Measurements from ENCODE around the gene COL4A1.

The COL4A1 gene

GRCh38 chr13:110228936-110229904 lies 77.7 kb downstream of the COL4A1 start:
- H3K9ac ChIP-seq (ENCODE audit: low read depth, low read length, poor library complexity, severe bottlenecking) = no peak overlapping the region
- H2AFZ ChIP-seq (ENCODE audit: low read length) = no peak overlapping the region
- H3K4me1 ChIP-seq (ENCODE audit: insufficient read depth, low read length, poor library complexity, severe bottlenecking) = no peaks in the 10 kb centered on the region
- H3F3A ChIP-seq (ENCODE audit: low read depth) = no peaks in the 10 kb centered on the region
- H3K4me3 ChIP-seq (ENCODE audit: low read length, poor library complexity, severe bottlenecking) = no peak overlapping the region
- H4K20me1 ChIP-seq (ENCODE audit: insufficient read depth, low read length, poor library complexity, severe bottlenecking) = no peaks in the 10 kb centered on the region
- no peaks in the 10 kb centered on the region for H3K27me3 ChIP-seq (ENCODE audit: insufficient read depth, low read length, poor library complexity, severe bottlenecking)
- no peaks in the 10 kb centered on the region for H3K9me3 ChIP-seq (ENCODE audit: insufficient read depth, low read depth, low read length)
- no peaks in the 10 kb centered on the region for H3K79me2 ChIP-seq (ENCODE audit: insufficient read depth, low read length)
- H3K36me3 ChIP-seq (ENCODE audit: insufficient read depth, low read length) = no peaks in the 10 kb centered on the region
- no peaks in the 10 kb centered on the region for H3K9me2 ChIP-seq (replicated peaks; ENCODE audit: low read depth, low read length)
- TF ChIP-seq CTCF (conservative IDR thresholded peaks at IDR 0.05; ENCODE audit: low read length) (no peak), EZH2phosphoT487 (IDR thresholded peaks at IDR 0.05; ENCODE audit: borderline replicate concordance) (no peak)
- H3K4me2 ChIP-seq (ENCODE audit: low read depth, low read length, poor library complexity, severe bottlenecking) = no peak overlapping the region

- Histone ChIP-seq H3K4me3 (ENCODE audit: low read length, poor library complexity, severe bottlenecking) (no peak overlapping the region), H4K20me1 (ENCODE audit: insufficient read depth, low read length, poor library complexity, severe bottlenecking) (no peaks in the 10 kb centered on the region), H3K4me2 (ENCODE audit: low read depth, low read length, poor library complexity, severe bottlenecking) (no peak overlapping the region), H3K79me2 (ENCODE audit: insufficient read depth, low read length) (no peaks in the 10 kb centered on the region), H3K9me2 (replicated peaks; ENCODE audit: low read depth, low read length) (no peaks in the 10 kb centered on the region), H3K36me3 (ENCODE audit: insufficient read depth, low read length) (no peaks in the 10 kb centered on the region), H3K9ac (ENCODE audit: low read depth, low read length, poor library complexity, severe bottlenecking) (no peak overlapping the region), H3F3A (ENCODE audit: low read depth) (no peaks in the 10 kb centered on the region), H3K27me3 (ENCODE audit: insufficient read depth, low read length, poor library complexity, severe bottlenecking) (no peaks in the 10 kb centered on the region), H3K4me1 (ENCODE audit: insufficient read depth, low read length, poor library complexity, severe bottlenecking) (no peaks in the 10 kb centered on the region), H3K9me3 (ENCODE audit: insufficient read depth, low read depth, low read length) (no peaks in the 10 kb centered on the region), H2AFZ (ENCODE audit: low read length) (no peak overlapping the region)
- no peak for TF ChIP-seq EZH2phosphoT487 (IDR thresholded peaks at IDR 0.05; ENCODE audit: borderline replicate concordance)
- no peak for TF ChIP-seq CTCF (conservative IDR thresholded peaks at IDR 0.05; ENCODE audit: low read length)
Observed at GRCh38 chr13:110227864-110228643, 78.9 kb downstream of the COL4A1 start.

DNA sequence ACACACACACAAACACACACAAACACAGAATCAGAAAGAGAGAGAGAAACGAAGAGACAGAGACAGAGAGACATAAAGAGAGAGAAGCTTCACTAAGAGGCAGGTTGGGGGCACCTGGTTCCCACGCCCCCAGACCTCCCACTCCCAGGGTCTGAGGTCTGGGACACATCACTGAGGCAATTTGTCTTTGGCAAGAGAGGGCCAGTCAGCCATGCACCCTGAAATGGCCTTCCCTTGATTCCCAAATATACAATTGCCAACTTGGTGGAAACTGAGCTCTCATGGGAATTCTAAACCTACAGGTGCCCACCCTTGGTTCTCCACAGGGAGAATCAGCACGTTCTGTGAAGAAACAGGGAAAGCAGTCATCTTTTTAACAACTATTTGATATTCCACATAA lies 79.5 kb downstream of the COL4A1 start:
- H3K9me2 ChIP-seq (replicated peaks; ENCODE audit: low read depth, low read length) = no peaks in the 10 kb centered on the region
- no peaks in the 10 kb centered on the region for H3K36me3 ChIP-seq (ENCODE audit: insufficient read depth, low read length)
- no peak overlapping the region for H3K4me2 ChIP-seq (ENCODE audit: low read depth, low read length, poor library complexity, severe bottlenecking)
- no peaks in the 10 kb centered on the region for H3K27me3 ChIP-seq (ENCODE audit: insufficient read depth, low read length, poor library complexity, severe bottlenecking)
- no peaks in the 10 kb centered on the region for H3F3A ChIP-seq (ENCODE audit: low read depth)
- H2AFZ ChIP-seq (ENCODE audit: low read length) = no peak overlapping the region
- no peak overlapping the region for H3K9ac ChIP-seq (ENCODE audit: low read depth, low read length, poor library complexity, severe bottlenecking)
- no peak for TF ChIP-seq CTCF (conservative IDR thresholded peaks at IDR 0.05; ENCODE audit: low read length)
- no peak for TF ChIP-seq EZH2phosphoT487 (IDR thresholded peaks at IDR 0.05; ENCODE audit: borderline replicate concordance)
- no peak overlapping the region for H3K4me3 ChIP-seq (ENCODE audit: low read length, poor library complexity, severe bottlenecking)
- H3K9me3 ChIP-seq (ENCODE audit: insufficient read depth, low read depth, low read length) = no peaks in the 10 kb centered on the region
- H3K4me1 ChIP-seq (ENCODE audit: insufficient read depth, low read length, poor library complexity, severe bottlenecking) = no peaks in the 10 kb centered on the region
- no peaks in the 10 kb centered on the region for H3K79me2 ChIP-seq (ENCODE audit: insufficient read depth, low read length)
- H4K20me1 ChIP-seq (ENCODE audit: insufficient read depth, low read length, poor library complexity, severe bottlenecking) = no peaks in the 10 kb centered on the region

All from Loucy (cell line).